GM12892 (cell line): Measurements from ENCODE around the gene PRLR.

Experiments used
- POLR2A ChIP-seq: IDR thresholded peaks from 2 replicates; pipeline ENCODE4 v1.6.1; 2011; ENCODE audit warnings: low read depth, low read length, control low read depth
- POLR2AphosphoS5 ChIP-seq: IDR thresholded peaks from 2 replicates; pipeline ENCODE4 v1.6.1; 2011; ENCODE audit warnings: low read depth, low read length, control low read depth
- TAF1 ChIP-seq: IDR thresholded peaks from 2 replicates; pipeline ENCODE4 v1.6.1; 2011; ENCODE audit warnings: low read depth, mild to moderate bottlenecking, control low read depth, low read length, borderline replicate concordance

DNA sequence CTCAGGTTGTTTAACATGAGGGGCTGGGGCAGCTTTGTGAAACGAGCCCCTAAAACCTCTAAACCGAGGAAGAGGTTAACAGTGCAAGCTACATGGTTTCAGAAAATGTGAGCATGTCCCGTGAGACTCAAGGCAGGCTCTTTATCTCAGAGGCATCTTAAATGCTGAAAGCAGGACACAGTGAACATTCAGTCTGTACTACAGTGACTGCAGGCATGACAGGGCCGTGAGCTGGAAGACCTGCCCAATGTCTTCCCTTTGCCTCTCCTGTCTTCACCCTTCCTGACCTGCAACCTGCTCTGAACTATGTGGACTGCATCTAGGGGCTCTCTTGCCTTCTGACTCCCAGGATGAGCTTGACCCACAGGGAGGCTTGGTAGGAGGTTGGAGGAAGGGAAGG is 58.3 kb downstream of the PRLR start:
- TF ChIP-seq POLR2AphosphoS5, result no peak
- no peak for TF ChIP-seq POLR2A
- TF ChIP-seq TAF1, result no peak
